ENCODE results near the gene PPP1R12B.
"Not testable (repeated sequence)": the region's sequence is repeated elsewhere in the genome, so short reads cannot be mapped to it uniquely, and the experiment has no call there.

PPP1R12B gene

GRCh38 chr1:202638701-202639305, 290.3 kb downstream of the PPP1R12B start:
- DNase-seq = not testable (repeated sequence)

DNA sequence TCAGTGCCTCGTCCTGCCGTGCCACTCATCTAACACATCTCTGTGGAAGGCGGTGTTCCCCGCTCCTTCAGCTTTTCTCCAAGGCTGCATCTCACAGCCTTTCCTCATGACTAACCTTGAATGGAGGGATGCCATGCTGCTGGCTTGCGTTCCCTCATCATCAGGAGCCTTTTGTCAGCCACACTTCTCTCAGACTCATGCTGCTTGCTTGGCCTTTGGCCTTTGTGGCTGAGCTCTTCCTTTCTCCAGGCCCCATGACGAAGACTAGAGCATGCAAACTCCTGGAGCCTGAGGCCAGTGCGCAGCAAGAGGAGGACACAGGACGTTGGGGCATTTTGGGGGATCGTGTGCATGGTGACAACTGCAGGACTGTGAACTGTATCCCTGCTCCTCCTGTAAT, 291.0 kb downstream of the PPP1R12B start:
- DNase-seq = no peak

DNA sequence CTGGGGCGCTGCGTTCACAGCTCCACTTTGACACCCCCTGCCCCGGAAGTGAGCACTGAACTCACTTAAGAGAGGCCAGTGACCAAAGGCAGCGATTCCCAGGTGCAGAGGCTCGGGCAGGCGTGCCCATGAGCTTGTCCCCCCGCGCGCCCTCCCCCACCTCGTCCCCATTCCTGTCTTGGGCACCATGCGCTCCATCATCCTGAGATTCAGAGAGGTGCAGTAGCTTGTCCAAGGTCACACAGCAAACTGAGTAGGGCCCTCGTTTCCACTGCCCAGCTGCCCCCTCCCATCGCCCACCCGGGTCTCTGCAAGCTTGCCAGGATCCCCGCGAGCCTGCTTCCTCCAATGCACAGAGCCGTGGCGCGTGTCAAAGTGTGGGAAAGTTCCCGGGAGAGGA, 293.7 kb downstream of the PPP1R12B start:
- no peak for DNase-seq

All from activated T-cell treated with anti-CD3 and anti-CD28 coated beads, Interleukin-2, amount 50 U/mL, for 1 hour (primary cell).